GM12891 (cell line): ENCODE data around the gene POPDC3.

Experiments used
- POLR2A ChIP-seq: IDR thresholded peaks from 2 replicates; pipeline ENCODE4 v1.6.1; 2011; ENCODE audit warnings: low read depth, low read length, control low read depth
- POLR2AphosphoS5 ChIP-seq: IDR thresholded peaks from 2 replicates; pipeline ENCODE4 v1.6.1; 2011; ENCODE audit warnings: low read depth, low read length, control low read depth
- SPI1 ChIP-seq: IDR thresholded peaks from 2 replicates; pipeline ENCODE4 v1.6.1; 2011; ENCODE audit warnings: low read depth, low read length, control low read depth

- TF ChIP-seq POLR2A (no peak), POLR2AphosphoS5 (no peak), SPI1 (no peak)
Observed at GRCh38 chr6:105200133-105200730, 20.4 kb upstream of the POPDC3 start.
